HG03097 (cell line): ENCODE measurements around the gene SGMS1.
"Not testable (repeated sequence)": the region's sequence is repeated elsewhere in the genome, so short reads cannot be mapped to it uniquely, and the experiment has no call there.

Source experiments
- ATAC-seq: cut with Tn5 transposase; IDR thresholded peaks from one replicate; pipeline ENCODE4 v1.9.1; 2021; ENCODE audit not compliant: unreplicated experiment, low FRiP score

SGMS1 gene

DNA sequence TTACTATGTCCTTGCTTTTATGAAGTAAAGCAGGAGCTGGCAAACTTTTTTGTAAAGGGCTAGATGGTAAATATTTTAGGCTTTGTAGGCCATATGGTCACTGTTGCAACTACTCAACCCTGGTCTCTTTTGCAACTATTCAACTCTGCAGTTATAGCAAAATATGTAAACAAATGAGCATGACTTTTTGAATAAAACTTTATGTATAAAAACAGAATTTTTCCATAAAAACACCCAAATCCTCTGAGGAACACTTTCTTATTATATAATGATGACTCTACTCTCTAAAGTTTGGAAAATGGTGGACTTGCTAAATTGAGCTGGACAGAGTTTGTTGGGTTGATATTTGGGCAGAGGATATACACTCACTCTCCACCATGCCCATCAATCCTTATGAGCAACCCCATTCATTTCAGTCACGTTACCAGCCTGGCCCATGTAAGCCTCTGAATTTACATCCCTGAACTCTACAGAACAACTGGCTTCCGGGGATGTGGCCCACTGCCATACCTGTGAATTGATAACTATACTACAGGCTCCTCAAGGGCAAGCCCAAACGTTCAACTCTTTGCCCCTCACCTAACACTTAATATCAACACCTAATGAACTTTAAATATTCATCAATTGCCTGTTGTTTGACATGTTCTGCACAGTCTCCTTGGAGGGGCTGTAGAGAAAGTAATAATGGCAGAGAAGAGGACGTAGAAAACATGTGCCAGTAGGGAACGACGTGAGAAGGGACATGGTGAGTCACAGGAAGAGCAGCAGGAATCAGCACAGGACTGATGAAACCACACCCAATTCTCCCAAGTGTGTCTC lies 37.6 kb downstream of the SGMS1 start:
- ATAC-seq, result no peak

DNA sequence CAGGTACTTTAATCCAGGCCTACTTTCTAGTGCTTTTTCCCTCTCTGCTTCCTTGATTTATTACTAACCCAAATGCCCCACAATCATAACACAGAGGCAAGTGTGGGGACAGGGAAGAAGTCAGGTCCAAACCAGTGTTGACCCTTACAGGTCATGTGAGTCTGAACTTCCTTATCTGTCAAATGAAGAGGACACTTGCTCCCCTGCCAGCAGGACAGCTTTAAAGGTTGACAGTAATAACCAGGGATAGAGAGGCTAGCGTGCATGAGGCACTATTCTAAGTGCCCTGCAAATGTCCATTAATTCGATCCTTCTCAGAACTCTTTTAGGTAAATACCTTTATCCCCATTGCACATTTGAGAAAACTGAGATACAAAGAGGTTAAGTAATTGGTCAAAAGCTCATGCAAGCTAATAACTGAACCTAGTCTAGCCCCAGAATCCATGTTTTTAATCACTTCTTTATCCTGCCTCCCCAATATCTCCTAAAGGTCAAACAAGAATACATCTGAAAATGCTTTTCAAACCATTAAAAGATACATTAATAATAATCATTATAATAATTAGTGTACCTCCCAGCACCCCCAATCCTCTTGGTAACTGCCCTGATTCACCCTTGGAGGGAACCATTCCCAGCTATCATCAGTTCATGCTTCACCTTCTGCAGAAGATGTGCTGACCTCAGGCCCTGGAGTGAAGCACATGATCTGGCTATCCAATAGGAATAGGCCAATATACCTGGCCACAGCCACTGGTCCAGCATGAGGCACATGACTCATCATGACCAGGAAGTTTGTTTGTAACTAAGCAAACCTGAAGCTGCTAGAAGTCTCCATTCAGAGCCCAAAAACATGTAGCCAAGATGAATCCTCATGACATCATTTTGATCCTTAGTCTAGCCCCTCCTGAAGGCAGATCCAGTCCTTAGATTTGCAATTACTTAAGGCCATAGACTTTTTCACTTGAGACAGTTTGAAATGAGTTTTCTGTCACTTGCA lies 40.7 kb downstream of the SGMS1 start:
- ATAC-seq, result no peak

DNA sequence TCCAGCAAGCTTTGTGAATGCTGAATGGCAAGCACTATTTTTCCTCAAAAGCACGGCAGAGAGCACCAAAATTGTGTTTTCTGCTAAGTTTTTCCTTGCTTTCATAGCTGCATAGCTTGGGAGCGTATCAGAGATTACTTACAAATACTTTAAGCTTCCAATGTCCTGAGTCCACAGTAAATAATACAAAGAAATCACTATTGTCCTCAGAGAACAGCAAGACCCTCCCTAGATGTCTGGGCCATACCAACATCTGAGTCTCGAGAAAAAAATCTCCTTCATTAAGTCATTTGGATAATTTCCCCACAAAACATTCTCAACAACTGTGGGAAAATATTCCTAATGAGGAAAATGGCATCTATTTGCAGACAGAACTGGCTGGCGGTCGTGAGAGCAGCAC lies 41.7 kb downstream of the SGMS1 start:
- no peak for ATAC-seq

DNA sequence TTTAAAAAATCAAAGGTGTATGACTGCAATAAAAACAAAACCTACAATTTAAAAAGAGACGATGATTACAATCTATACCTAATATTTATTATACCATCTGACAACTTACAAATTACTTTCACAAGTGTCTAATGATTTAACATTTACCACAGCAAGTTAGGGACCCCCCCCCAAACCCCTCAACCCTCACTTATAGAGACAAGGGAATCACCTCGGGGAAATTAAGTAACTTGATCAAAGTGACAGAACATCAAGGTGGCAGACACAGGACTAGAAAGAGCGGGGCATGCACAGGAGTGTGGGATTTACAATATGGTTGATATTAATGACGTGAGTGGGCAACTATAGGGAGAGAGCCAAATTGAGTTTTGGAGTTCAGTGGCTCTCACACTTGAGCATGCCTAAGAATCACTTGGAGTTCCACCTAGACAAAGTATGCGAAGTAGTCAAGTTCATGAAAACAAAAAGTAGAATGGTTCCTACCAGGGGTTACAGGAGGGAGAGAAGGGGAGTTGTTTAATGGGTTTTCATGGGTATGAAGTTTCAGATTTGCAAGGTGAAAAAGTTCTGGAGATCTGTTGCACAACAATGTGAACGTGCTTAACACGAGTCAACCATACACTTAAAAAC lies 43.4 kb downstream of the SGMS1 start:
- no peak for ATAC-seq

DNA sequence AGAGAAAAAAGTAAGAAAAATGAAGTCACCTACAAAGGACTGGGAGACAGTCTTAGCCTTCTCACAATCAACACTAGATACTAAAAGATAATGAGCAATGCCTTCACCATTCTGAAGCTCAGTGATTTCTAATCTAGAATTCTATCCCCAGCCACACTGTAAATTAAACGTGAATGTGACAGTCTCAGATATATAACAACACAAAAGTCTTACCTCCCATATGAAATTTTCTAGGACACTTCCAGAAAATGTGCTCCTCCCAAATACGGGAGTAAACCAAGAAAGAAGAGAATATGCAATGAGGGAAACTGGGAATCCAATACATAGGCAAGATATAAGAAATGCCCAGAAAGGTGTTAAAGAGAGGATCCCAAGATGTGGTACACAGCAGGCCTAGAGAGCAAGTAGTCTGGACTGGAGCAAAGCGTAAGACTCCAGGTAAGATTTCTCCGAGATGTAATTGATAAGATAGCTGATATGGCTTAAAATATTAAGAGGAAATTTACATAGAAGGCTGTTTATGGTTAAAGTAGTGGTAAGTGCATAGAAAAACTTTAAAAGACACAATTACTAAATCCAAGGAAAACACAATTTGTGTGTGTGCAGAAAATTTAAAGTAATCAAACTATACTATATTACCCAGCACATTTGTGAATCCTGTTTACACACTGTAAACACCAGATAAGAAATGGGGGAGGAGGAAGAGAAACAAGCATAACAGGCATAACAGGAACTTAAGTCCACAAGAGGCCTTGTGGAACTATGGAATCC lies 44.1 kb downstream of the SGMS1 start:
- ATAC-seq, result no peak

DNA sequence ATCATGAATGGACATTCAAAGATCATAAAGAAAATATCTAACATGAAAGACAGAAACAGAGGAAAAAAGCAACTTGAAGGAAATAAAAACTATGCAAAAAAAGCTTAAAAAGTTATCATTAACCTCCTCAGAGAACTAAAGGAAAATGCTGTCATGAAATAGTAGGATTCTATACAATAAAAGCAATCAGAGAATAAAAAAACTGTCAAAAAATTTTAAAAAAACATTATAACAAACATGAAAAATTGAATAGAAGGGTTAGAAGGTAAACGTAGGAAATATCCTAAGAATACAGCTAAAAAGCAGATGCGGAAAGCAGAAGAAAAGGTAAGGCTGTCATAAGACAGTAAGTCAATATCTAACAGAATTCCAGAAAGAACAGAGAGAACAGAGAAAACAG lies 44.8 kb downstream of the SGMS1 start:
- no peak for ATAC-seq

DNA sequence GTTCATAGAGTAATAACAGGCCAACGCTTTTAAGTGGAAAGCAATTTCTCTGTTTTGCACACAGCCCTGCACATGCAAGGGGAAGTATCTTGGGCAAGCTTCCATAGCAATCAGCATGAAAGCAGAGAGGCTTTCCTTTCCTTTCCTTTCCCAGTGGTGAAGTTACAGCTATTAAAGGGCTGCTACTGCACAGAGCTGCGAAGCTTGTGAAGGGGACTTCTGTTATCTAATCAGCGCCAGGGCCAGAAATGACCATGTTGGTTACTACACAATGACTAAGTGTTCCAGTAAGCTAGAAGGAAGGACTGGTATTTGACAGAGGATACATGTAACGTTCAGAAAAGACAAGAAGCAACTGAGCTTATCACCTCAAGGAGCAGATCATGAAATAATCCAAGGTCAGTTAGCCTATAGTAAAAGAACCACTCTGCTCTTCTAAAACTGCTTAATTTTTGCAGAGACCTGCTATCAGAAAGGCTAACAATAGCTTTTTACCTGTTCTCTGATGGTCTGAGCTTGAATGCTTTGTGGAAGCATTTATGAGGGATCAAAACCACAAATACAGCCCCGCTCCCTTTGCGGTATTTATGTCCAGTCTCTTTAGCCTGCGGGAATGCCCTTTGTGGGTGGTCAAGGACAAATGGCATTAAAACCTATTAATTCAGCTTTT lies 45.9 kb downstream of the SGMS1 start:
- ATAC-seq, result no peak

DNA sequence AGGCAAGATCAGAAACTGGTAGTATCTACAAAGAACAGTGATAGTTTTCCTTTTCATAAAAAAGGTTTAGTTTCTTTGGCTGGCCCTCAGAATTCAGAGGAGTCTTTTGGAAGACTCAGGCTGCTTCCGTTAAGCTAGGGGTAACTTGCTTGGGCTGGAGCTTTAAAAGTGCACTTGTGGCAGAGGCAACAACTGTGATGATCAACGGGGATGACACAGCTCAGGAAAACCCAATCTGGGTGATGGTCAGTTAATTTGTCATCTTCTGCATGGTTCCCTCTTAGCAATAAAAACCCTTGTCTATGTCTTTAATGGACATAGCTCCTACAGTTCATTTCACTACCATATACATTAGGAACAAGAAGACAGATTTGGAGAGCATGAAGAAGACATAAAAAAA lies 46.7 kb downstream of the SGMS1 start:
- ATAC-seq, result no peak

DNA sequence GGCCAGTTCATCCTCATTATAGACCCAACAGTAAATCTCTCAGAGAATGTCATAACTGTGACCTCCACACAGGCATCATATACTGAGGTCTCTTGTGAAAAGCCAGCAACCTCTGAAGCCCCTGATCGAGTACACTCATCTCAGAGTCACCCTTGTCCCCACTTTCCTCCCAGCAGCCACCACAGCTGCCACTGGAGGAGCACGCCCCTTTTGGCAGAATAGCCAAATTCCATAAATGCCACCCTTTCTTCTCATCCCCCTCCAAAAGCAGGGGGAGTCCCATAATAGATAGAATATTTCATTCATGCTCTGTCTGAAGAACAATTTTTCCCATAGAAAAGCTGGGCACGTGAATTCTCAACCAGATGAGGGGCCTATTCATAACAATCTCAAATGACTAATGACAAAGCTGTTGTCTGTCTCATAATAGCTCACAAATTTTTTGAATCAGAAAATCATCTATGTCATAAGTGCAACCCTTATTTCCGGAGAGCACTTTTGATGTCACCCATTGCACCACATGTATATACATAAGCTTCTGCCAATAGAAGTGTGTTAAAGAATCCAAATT lies 47.4 kb downstream of the SGMS1 start:
- no peak for ATAC-seq

DNA sequence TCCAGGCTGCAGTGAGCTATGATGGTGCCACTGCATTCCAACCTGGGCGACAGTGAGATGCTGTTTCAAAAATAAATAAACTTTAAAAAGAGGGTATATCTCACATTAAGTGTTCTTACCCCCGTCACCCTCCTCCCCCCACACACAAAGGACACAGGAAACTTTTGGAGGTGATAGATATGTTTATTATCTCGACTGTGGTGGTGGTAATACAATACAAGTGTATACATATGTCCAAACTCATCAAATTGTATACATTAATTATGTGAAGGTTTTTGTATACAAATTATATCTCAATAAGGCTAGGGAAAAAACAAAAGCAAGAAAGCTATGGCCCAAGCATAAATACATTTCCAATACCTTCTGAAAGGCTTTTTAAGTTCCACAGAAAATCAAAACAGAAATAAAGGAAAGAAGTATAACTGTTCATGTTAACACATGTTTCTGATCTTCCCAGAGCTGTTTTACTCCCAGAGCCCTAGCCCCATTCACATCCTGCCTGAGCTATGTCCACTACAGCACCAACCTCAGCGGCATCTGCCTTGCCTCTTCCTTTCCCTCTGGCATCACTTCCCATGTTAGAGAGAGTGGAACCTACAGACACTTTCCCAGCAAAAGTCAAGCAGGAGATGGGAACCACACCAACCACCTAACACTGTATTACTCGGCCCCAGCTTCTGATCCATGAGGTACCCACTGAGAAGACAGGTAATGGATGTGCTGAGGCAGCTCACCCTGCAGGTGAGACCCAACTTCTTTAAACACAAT lies 48.1 kb downstream of the SGMS1 start:
- no peak for ATAC-seq

DNA sequence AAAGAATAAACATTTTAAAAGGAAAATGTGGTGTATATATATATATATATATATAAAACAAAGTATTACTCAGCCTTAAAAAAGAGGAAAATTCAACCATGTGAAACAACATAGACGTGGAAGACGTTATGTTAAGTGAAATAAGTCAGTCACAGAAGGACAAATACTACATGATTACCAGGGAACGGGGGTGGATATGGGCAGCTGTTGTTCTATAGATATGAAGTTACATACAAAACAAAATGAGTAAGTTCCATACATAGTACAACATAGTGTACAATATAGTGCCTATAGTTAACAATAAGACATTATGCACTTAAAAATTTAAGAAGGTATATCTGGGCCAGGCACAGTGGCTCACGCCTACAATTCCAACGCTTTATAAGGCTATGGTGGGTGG lies 48.8 kb downstream of the SGMS1 start:
- no peak for ATAC-seq

DNA sequence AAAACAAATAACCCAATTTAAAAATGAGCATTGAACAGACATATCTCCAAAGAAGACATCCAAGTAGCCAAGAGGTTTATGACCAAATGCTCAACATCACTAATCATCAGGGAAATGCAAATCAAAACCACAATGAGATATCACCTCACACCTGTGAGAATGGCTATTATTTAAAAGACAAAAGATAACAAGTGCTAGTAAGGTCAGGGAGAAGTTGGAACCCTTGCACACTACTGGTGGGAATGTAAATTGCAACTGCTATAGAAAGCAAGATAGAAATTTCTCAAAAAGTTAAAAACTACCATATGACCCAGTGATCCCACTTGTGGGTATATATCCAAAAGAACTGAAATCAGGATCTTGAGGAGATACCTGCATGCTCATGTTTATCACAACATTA lies 49.5 kb downstream of the SGMS1 start:
- ATAC-seq, result no peak

DNA sequence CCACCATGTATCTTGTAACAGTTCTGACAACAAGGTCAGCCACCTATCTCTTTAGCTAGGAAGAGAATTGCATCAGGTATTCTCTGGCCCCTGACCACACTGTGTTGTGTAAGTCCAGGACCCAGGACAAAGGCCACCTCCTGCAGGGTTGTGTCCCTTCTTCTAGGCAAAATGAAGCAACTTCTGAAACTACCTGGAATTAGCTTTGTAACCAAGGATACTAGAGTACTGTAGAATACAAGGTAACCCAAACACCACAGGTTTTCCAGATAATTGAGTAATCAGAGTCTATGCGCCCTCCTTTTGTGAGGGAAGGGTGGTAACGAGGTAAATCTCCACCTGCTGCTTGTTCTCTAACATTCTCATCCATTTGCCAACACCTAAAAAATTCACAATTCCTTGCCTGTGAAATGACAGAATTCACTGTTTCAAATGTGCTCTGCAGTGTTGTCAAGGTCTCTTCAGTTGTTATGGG lies 51.7 kb downstream of the SGMS1 start:
- ATAC-seq, result no peak

DNA sequence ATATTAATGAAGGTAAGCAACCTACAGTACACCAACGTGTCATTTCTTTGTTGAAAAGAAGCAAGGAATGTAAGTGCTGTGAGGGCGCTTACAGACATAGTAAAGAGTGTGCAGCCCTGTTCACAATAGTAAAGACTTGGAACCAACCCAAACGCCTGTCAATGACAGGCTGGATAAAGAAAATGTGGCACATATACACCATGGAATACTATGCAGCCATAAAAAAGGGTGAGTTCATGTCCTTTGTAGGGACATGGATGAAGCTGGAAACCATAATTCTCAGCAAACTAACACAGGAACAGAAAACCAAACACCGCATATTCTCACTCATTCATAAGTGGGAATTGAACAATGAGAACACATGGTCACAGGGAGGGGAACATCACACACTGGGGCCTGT lies 55.0 kb downstream of the SGMS1 start:
- not testable (repeated sequence) for ATAC-seq

DNA sequence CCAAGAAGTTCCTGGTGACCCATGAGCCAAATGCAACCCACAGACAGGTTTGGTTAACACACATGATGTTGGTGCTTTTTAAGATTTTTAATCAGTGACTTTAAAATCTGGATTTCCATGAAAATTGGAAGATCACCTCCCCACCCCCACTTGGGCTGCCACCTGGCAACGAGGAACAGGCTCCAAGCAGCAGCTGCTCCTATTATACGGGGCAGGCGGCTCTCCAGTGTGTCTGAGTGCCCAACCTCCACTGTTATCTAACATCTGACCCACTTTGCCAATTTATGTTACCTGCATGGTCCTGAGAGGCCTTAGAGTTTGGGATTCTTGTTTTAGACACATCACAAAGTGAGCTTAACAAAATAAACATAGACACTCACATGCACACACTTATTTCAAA lies 56.4 kb downstream of the SGMS1 start:
- ATAC-seq, result no peak

DNA sequence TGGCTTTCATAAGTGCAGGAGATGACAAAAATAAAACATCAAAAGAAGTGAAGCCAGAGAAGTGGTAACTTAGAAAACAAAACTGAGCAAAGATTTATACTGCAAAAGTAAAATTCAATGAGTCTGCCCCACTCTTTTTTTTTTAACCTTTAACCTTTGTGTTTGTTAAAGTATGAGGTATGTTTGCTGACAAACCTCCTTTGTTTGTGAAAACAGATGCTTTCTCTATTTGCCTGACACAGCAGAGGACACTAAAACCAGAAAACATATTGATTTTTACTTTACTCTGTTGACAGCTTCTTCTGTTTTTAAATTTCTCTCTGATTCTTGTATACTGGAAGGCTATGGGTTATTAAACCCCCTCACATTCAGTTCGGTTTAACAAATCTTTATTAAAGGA lies 57.6 kb downstream of the SGMS1 start:
- ATAC-seq, result no peak

DNA sequence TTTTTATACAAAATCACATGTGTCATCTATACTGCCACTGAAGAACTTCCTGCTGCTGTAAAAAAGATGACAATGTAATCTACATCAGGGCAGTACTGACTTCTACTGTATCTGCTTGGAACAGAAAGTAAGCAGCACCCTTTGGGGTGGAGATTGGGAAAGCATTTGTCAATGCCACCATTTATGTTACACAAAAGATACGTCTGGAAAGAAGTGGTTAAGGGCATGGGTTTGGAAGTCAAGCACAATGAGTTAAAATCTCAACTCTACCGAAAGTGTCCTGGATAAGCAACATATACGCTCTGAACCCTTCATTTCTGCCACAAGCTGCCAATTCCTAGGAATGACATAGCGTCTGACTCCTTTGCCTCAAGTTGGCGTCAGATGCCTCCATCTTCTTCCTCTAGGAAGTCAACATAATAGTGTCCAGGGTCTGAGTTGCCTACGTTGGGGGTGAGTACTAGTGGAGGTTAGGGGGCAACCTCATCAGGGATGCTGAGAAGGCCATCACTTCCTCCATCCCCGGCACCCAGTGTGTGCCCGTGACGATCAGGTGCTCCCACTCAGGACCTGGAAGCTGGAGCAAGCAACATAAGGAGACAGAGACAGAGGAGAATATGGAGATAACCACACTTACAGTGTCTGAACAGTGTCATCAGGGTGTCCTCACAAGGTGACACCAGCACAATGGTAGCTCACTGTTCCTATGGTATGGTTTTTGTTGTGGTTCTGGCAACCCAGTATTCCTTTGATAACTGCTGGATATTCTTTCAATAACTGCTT lies 58.3 kb downstream of the SGMS1 start:
- no peak for ATAC-seq

DNA sequence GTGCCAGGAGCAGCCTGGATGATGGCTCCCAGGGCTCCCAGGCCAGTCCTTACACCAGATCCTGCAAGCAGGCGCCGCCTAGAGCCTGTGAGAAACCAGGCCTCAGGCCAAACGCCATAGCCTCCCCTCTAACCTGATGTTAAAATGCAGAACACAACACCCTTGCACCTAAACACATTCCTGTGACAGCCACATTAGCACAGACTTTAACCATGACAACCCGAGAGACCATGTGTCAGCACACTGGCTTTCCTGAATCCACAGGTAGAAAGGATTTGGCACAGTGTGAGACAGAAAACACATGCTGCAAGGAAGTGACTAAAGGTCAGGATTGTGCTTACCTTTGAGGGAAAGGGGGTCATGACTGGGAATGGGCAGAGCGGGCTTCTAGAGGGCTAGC lies 59.9 kb downstream of the SGMS1 start:
- ATAC-seq, result no peak
